Neural cell (in vitro differentiated cells): ENCODE results near the gene RABGAP1L.

Experiments
- CTCF ChIP-seq: fragments of 450-650 bp; IDR thresholded peaks from 2 replicates; pipeline ENCODE4 v1.5.1; 2014; ENCODE audit warnings: antibody characterized with exemption, mild to moderate bottlenecking, moderate library complexity; ENCODE audit not compliant: poor library complexity, severe bottlenecking
- EZH2 ChIP-seq: fragments of 200-600, 300-800 bp; shearing (Covaris generic), sonication (generic); IDR thresholded peaks from 2 replicates; pipeline ENCODE4 v1.6.1; 2014; ENCODE audit warnings: antibody characterized with exemption, low read length, borderline replicate concordance, mild to moderate bottlenecking; ENCODE audit not compliant: insufficient read depth, poor library complexity, severe bottlenecking
- SMC3 ChIP-seq: fragments of 450-650 bp; conservative IDR thresholded peaks from 2 replicates; pipeline ENCODE4 v1.6.1; 2014; ENCODE audit warnings: antibody characterized with exemption, mild to moderate bottlenecking, moderate library complexity; ENCODE audit not compliant: poor library complexity

- TF ChIP-seq CTCF (no peak), SMC3 (no peak), EZH2 (no peak)
These were observed 306.5 kb downstream of the RABGAP1L start for GRCh38 chr1:174465855-174466254.
